GM12878 (cell line): ENCODE measurements around the gene PRKCE. TPM values are rescaled to one million over a fixed set of nuclear protein-coding genes. Genes with fewer than 3 reads are reported as not detected.

Experiments
- ATAC-seq: fragments of 200-7000 bp; cut with Tn5 transposase; 3 replicates; pipeline ENCODE4 v1.9.1; 2020; ENCODE audit warnings: mild to moderate bottlenecking, moderate library complexity
- BruUV-seq: library from RNA; stranded (reverse); fragments of 400-500 nt; replicated peaks from 2 replicates; lab custom pipeline; 2021; lab: Mats Ljungman, UMichigan
- CTCF ChIA-PET: fragments of 300-600 bp; sonication (Branson Sonifier 250); formaldehyde crosslinking; extraction: SDS; loops from one replicate; lab custom pipeline; 2021; ENCODE audit warnings: inconsistent platforms; lab: Yijun Ruan, JAX
- POLR2A ChIA-PET: fragments of 350-600 bp; formaldehyde crosslinking; extraction: SDS; loops from one replicate; lab custom pipeline; 2021; ENCODE audit warnings: inconsistent platforms; lab: Charles Lee
- RAD21 ChIA-PET: fragments of 300-600 bp; sonication (Branson Sonifier 250); formaldehyde crosslinking; loops from one replicate; lab custom pipeline; 2023; ENCODE audit warnings: antibody characterized with exemption; ENCODE audit not compliant: unreplicated experiment; lab: Charles Lee
- SMC1A ChIA-PET: fragments of 300-600 bp; sonication (Branson Sonifier 250); formaldehyde crosslinking; loops from one replicate; lab custom pipeline; 2023; ENCODE audit not compliant: unreplicated experiment, uncharacterized antibody; lab: Charles Lee
- DNase-seq: peaks from one replicate; pipeline ENCODE4 v3.0.0-alpha.2; 2011; ENCODE audit warnings: low read depth, low spot score
- FAIRE-seq: peaks from 3 replicates; lab custom pipeline; 2011; peaks lifted over from hg19 to GRCh38; lab: Jason Lieb, UNC
- H2AFZ ChIP-seq: 2 replicates; pipeline ENCODE4 v1.6.0; 2011; ENCODE audit warnings: low read depth, low read length, control low read depth; ENCODE audit not compliant: control insufficient read depth
- H3K27ac ChIP-seq: 2 replicates; pipeline ENCODE4 v1.5.1; 2011; ENCODE audit warnings: control low read depth; ENCODE audit not compliant: control insufficient read depth, insufficient read depth
- H3K27me3 ChIP-seq, 2 experiments: replicated peaks in 1 of 2; 2 replicates each; pipeline versions ENCODE4 v1.6.0 to v1.6.1; 2011; ENCODE audit warnings: low read length in 1 of 2; ENCODE audit not compliant: control insufficient read depth in 2 of 2, insufficient read depth in 2 of 2
- H3K36me3 ChIP-seq, 2 experiments: 2 replicates each; pipeline ENCODE4 v1.5.1; 2011; ENCODE audit warnings: low read length in 1 of 2; ENCODE audit not compliant: control insufficient read depth in 2 of 2, insufficient read depth in 2 of 2
- H3K4me1 ChIP-seq: 2 replicates; pipeline ENCODE4 v1.6.1; 2011; ENCODE audit warnings: mild to moderate bottlenecking, low read length, moderate library complexity, mixed read lengths; ENCODE audit not compliant: control insufficient read depth, insufficient read depth
- H3K4me2 ChIP-seq: 2 replicates; pipeline ENCODE4 v1.6.0; 2011; ENCODE audit warnings: control low read depth; ENCODE audit not compliant: control insufficient read depth, insufficient read depth
- H3K4me3 ChIP-seq: fragments of 200-600 bp; sonication (generic); 2 replicates; pipeline ENCODE4 v1.5.1; 2016
- H3K79me2 ChIP-seq: 2 replicates; pipeline ENCODE4 v1.6.0; 2011; ENCODE audit warnings: low read length; ENCODE audit not compliant: control insufficient read depth, insufficient read depth
- H3K9ac ChIP-seq: 2 replicates; pipeline ENCODE4 v1.8.0; 2011; ENCODE audit warnings: low read length, control low read depth, mixed read lengths; ENCODE audit not compliant: control insufficient read depth, insufficient read depth
- H3K9me3 ChIP-seq: replicated peaks from 3 replicates; pipeline ENCODE4 v1.5.1; 2011; ENCODE audit warnings: mild to moderate bottlenecking, low read length; ENCODE audit not compliant: control insufficient read depth, insufficient read depth
- H4K20me1 ChIP-seq: 2 replicates; pipeline ENCODE4 v1.6.0; 2011; ENCODE audit not compliant: control insufficient read depth, insufficient read depth
- GABPA ChIP-seq: IDR thresholded peaks from 2 replicates; pipeline ENCODE4 v1.6.1; 2014; ENCODE audit warnings: antibody characterized with exemption, low read depth, mild to moderate bottlenecking, inconsistent platforms
- IKZF2 ChIP-seq, 2 experiments: fragments of 450-650 bp; IDR thresholded peaks; 2 replicates each; pipeline ENCODE4 v1.6.1; 2017; ENCODE audit warnings: mild to moderate bottlenecking in 2 of 2, moderate library complexity in 2 of 2
- JUNB ChIP-seq: IDR thresholded peaks from 2 replicates; pipeline ENCODE4 v1.6.1; 2016; ENCODE audit warnings: antibody characterized with exemption, mild to moderate bottlenecking
- NR2C2 ChIP-seq: IDR thresholded peaks from 2 replicates; pipeline ENCODE4 v1.6.1; 2011; ENCODE audit warnings: borderline replicate concordance, low read depth; ENCODE audit not compliant: control insufficient read depth, insufficient read length
- POLR2AphosphoS2 ChIP-seq: IDR thresholded peaks from 2 replicates; pipeline ENCODE4 v1.6.1; 2011; ENCODE audit warnings: low read depth, mild to moderate bottlenecking, low read length, improper control_type of control experiment, moderate library complexity
- POLR2AphosphoS5 ChIP-seq: IDR thresholded peaks from 2 replicates; pipeline ENCODE4 v1.6.1; 2011; ENCODE audit warnings: mild to moderate bottlenecking, low read length, inconsistent platforms
- SMARCA5 ChIP-seq: fragments of 450-650 bp; IDR thresholded peaks from 2 replicates; pipeline ENCODE4 v1.6.1; 2017; ENCODE audit warnings: mild to moderate bottlenecking
- SRF ChIP-seq, 2 experiments: IDR thresholded peaks; 2 replicates each; pipeline ENCODE4 v1.6.1; 2011; ENCODE audit warnings: low read depth in 2 of 2, low read length in 2 of 2, mild to moderate bottlenecking in 1 of 2, moderate library complexity in 1 of 2
- WGBS: methylation state at CpG from one replicate; pipeline ENCODE4 v1.1.6; 2016; ENCODE audit warnings: low lambda C conversion rate; ENCODE audit not compliant: insufficient replicate concordance, insufficient coverage; ENCODE audit errors: missing lambda C conversion rate; 5-methylcytosine and 5-hydroxymethylcytosine counted together
- in situ Hi-C: fragments of 300-500 bp; cut with MboI; formaldehyde crosslinking; loops from 9 replicates; pipeline ENCODE4 v1.14.3; 2018; ENCODE audit warnings: mixed read lengths
- intact Hi-C: fragments of 100-400 bp; cut with micrococcal nuclease; formaldehyde crosslinking; loops from one replicate; pipeline ENCODE4 v1.14.2; 2022; ENCODE audit not compliant: unreplicated experiment
- polyA plus RNA-seq, 11 experiments: library from polyadenylated mRNA; depleted of rRNA in 4 of 11; unstranded in 6 of 11; stranded (reverse) in 5 of 11; fragments of >200 nt; fragmentation: Nextera tagmentation in 4 of 11; fragmentation: Illumina TruSeq in 1 of 11; extraction: Ambion mirVana in 4 of 11; extraction: Trizol in 1 of 11; gene quantifications; 1 replicate in 1 of 11; 2 replicates in 10 of 11; pipeline versions ENCODE4 v1.2.1 to v1.2.3, GENCODE V29; 2011 to 2016; ENCODE audit warnings: inconsistent platforms in 2 of 11, missing spikeins in 2 of 11, low read depth in 1 of 11
- total RNA-seq, 4 experiments: library from RNA; depleted of rRNA in 3 of 4; stranded (reverse); fragments of >200 nt in 3 of 4; fragmentation: Illumina TruSeq in 1 of 4; extraction: Trizol in 1 of 4; gene quantifications; 2 replicates each; pipeline versions ENCODE4 v1.2.1 to v1.2.3, GENCODE V29; 2013 to 2021
- TF ChIP-seq, protein P1 (sequence below): fragments of 450-650 bp; IDR thresholded peaks from 2 replicates; pipeline ENCODE4 v1.6.1; 2017; ENCODE audit warnings: mild to moderate bottlenecking, moderate library complexity
- TF ChIP-seq, protein P2 (sequence below): IDR thresholded peaks from 2 replicates; pipeline ENCODE4 v1.6.1; 2012; ENCODE audit warnings: improper control_type of control experiment, low read depth, low read length; ENCODE audit not compliant: insufficient replicate concordance
- TF ChIP-seq, protein P3 (sequence below): IDR thresholded peaks from 2 replicates; pipeline ENCODE4 v1.6.1; 2011; ENCODE audit warnings: mild to moderate bottlenecking, low read depth, low read length, moderate library complexity; ENCODE audit not compliant: insufficient replicate concordance

PRKCE gene
- total and polyA plus RNA-seq, 10 of the 15 experiments (the other 5 are each of a cell fraction or from before 2014, with no cell fraction given), result 2.6 to 28.2 (median 11.3) TPM

DNA sequence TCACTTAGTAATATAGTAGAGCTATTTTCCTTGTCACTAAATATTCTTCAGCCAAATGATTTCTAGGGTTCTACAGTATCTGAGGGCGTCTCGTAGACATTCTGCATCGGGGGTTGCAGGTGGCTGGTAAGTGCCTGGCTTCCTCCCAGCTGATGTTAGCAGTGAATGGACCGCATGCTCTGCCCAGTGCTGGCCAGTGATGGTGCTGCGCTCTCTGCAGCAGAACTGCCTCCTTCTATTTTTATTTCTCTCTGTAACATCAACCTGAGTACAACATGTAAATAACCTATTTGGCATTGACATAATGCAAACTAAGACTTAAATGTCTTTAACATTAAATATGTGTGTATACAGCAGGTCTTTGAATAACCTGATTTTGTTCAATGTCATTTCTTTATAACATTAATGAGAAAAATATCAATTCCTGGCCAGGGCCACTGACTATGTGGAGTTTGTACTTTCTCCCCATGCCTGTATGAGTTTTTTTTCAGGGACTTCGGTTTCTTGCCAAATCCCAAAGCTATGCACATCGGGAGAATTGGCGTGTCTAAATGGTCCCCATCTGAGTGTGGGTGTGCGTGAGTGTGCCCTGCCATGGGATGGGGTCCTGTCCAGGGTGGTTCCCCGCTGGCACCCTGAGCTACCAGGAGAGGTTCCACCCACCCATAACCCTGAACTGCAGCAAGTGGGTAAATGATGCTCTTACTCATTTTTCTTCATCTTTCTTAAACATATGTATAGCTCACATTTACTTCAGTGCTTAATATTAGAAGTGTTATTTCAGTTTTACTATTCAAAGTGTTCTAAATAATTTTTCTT, 367.5 kb downstream of the PRKCE start:
- ChIA-PET POLR2A (interaction anchor here (0.6 to 1.0 kb wide), 2 partner anchors 345 to 462 kb away, joined by 3 read pairs; no protein-coding TSS in a partner anchor), RAD21 (no interaction called here), SMC1A (interaction anchor here (0.6 to 1.3 kb wide), 4 partner anchors 26 to 444 kb away, joined by 3 read pairs; no protein-coding TSS in a partner anchor), CTCF (interaction anchor here (0.9 to 2.6 kb wide), 3 partner anchors 10 to 443 kb away, joined by 3 to 11 read pairs (median 4); no protein-coding TSS in a partner anchor)
- Histone ChIP-seq H4K20me1 (no peaks in the 10 kb centered on the region), H3K9ac (no peak overlapping the region), H2AFZ (no peak overlapping the region), H3K27ac (no peak overlapping the region), H3K79me2 (no peaks in the 10 kb centered on the region), H3K36me3 (peaks cover 0 to 5% of the 10 kb centered on the region in 2 experiments; a peak in 3 of 4 replicates), H3K4me2 (no peak overlapping the region), H3K4me1 (no peaks in the 10 kb centered on the region), H3K27me3 (no peaks in the 10 kb centered on the region), H3K9me3 (no peaks in the 10 kb centered on the region), H3K4me3 (no peak overlapping the region)
- intact Hi-C loops, result no loop called here
- in situ Hi-C loops, result loop anchor here (25.0 kb wide), 1 partner anchor 618 kb away; no protein-coding TSS in a partner anchor
- FAIRE-seq (no peak), ATAC-seq (no peak), DNase-seq (no peak)
- TF ChIP-seq IKZF2 (IDR thresholded peaks at IDR 0.05) (no peak), SRF (IDR thresholded peaks at IDR 0.05; ENCODE audit: low read depth in 2 of 2, low read length in 2 of 2) (no peak), NR2C2 (no peak), POLR2AphosphoS5 (no peak), POLR2AphosphoS2 (no peak), SMARCA5 (no peak), GABPA (no peak), JUNB (no peak)
- TF ChIP-seq, protein P1, sequence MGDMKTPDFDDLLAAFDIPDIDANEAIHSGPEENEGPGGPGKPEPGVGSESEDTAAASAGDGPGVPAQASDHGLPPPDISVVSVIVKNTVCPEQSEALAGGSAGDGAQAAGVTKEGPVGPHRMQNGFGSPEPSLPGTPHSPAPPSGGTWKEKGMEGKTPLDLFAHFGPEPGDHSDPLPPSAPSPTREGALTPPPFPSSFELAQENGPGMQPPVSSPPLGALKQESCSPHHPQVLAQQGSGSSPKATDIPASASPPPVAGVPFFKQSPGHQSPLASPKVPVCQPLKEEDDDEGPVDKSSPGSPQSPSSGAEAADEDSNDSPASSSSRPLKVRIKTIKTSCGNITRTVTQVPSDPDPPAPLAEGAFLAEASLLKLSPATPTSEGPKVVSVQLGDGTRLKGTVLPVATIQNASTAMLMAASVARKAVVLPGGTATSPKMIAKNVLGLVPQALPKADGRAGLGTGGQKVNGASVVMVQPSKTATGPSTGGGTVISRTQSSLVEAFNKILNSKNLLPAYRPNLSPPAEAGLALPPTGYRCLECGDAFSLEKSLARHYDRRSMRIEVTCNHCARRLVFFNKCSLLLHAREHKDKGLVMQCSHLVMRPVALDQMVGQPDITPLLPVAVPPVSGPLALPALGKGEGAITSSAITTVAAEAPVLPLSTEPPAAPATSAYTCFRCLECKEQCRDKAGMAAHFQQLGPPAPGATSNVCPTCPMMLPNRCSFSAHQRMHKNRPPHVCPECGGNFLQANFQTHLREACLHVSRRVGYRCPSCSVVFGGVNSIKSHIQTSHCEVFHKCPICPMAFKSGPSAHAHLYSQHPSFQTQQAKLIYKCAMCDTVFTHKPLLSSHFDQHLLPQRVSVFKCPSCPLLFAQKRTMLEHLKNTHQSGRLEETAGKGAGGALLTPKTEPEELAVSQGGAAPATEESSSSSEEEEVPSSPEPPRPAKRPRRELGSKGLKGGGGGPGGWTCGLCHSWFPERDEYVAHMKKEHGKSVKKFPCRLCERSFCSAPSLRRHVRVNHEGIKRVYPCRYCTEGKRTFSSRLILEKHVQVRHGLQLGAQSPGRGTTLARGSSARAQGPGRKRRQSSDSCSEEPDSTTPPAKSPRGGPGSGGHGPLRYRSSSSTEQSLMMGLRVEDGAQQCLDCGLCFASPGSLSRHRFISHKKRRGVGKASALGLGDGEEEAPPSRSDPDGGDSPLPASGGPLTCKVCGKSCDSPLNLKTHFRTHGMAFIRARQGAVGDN, result no peak
- TF ChIP-seq, protein P2, sequence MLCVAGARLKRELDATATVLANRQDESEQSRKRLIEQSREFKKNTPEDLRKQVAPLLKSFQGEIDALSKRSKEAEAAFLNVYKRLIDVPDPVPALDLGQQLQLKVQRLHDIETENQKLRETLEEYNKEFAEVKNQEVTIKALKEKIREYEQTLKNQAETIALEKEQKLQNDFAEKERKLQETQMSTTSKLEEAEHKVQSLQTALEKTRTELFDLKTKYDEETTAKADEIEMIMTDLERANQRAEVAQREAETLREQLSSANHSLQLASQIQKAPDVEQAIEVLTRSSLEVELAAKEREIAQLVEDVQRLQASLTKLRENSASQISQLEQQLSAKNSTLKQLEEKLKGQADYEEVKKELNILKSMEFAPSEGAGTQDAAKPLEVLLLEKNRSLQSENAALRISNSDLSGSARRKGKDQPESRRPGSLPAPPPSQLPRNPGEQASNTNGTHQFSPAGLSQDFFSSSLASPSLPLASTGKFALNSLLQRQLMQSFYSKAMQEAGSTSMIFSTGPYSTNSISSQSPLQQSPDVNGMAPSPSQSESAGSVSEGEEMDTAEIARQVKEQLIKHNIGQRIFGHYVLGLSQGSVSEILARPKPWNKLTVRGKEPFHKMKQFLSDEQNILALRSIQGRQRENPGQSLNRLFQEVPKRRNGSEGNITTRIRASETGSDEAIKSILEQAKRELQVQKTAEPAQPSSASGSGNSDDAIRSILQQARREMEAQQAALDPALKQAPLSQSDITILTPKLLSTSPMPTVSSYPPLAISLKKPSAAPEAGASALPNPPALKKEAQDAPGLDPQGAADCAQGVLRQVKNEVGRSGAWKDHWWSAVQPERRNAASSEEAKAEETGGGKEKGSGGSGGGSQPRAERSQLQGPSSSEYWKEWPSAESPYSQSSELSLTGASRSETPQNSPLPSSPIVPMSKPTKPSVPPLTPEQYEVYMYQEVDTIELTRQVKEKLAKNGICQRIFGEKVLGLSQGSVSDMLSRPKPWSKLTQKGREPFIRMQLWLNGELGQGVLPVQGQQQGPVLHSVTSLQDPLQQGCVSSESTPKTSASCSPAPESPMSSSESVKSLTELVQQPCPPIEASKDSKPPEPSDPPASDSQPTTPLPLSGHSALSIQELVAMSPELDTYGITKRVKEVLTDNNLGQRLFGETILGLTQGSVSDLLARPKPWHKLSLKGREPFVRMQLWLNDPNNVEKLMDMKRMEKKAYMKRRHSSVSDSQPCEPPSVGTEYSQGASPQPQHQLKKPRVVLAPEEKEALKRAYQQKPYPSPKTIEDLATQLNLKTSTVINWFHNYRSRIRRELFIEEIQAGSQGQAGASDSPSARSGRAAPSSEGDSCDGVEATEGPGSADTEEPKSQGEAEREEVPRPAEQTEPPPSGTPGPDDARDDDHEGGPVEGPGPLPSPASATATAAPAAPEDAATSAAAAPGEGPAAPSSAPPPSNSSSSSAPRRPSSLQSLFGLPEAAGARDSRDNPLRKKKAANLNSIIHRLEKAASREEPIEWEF, result no peak
- TF ChIP-seq, protein P3, sequence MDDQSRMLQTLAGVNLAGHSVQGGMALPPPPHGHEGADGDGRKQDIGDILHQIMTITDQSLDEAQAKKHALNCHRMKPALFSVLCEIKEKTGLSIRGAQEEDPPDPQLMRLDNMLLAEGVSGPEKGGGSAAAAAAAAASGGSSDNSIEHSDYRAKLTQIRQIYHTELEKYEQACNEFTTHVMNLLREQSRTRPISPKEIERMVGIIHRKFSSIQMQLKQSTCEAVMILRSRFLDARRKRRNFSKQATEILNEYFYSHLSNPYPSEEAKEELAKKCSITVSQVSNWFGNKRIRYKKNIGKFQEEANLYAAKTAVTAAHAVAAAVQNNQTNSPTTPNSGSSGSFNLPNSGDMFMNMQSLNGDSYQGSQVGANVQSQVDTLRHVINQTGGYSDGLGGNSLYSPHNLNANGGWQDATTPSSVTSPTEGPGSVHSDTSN, result no peak
- BruUV-seq, result no TSS peak
- WGBS, result 77% methylated on average over 10 of the region's 10 CpGs
